DOHH2 (cell line): ENCODE results near the gene ZBED5.

Experiments
- EZH2phosphoT487 ChIP-seq: fragments of 200-600 bp; sonication (generic); IDR thresholded peaks from 2 replicates; pipeline ENCODE4 v1.6.1; 2017; ENCODE audit warnings: borderline replicate concordance, mild to moderate bottlenecking, antibody characterized with exemption, low read length, moderate library complexity, mixed read lengths
- TF ChIP-seq, protein P1 (sequence below): fragments of 200-600 bp; sonication (generic); IDR thresholded peaks from one replicate; pipeline ENCODE4 v1.5.1; 2014; ENCODE audit warnings: antibody characterized with exemption, mild to moderate bottlenecking, low read depth, low read length; ENCODE audit not compliant: poor library complexity, severe bottlenecking

DNA sequence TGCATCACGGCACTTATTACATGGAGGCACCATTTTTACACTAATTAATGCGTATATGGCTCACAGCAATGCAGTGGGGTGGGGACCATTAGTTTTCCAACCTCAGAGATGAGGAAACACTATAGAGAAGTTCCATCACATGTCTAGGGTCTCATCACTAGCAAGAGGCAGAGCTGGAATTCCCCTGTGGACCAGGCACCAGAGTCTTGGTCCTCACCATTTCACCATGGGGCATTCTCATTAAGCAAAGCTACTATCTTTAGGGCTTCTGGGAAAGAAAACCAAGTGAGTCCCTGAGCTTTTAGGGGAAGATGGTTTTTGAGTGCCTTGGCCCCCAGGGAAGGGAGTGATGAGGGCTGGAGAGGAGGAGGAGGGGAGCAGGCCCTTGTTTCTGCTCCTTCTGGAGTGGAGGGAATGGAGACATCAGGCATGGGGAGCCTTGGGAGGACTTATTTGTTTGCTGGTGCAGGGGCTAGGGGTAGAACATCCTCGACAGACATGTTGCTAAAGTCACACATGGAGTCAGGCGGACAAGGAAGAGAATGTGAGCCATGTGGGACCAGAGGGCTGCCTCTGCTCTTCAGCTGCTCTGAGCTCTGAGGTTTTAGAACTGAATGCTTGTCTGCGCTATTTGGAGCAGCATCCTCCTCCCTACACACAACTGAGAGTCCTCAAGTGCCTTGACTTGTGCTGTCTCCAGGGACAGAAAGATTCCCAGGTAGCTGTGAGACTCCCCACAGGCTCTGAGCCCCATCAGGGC, 40.3 kb upstream of the ZBED5 start:
- TF ChIP-seq, protein P1, sequence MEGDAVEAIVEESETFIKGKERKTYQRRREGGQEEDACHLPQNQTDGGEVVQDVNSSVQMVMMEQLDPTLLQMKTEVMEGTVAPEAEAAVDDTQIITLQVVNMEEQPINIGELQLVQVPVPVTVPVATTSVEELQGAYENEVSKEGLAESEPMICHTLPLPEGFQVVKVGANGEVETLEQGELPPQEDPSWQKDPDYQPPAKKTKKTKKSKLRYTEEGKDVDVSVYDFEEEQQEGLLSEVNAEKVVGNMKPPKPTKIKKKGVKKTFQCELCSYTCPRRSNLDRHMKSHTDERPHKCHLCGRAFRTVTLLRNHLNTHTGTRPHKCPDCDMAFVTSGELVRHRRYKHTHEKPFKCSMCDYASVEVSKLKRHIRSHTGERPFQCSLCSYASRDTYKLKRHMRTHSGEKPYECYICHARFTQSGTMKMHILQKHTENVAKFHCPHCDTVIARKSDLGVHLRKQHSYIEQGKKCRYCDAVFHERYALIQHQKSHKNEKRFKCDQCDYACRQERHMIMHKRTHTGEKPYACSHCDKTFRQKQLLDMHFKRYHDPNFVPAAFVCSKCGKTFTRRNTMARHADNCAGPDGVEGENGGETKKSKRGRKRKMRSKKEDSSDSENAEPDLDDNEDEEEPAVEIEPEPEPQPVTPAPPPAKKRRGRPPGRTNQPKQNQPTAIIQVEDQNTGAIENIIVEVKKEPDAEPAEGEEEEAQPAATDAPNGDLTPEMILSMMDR: no peak
- no peak for TF ChIP-seq EZH2phosphoT487
